Measurements from ENCODE around the gene LDHAL6B.

LDHAL6B gene

DNA sequence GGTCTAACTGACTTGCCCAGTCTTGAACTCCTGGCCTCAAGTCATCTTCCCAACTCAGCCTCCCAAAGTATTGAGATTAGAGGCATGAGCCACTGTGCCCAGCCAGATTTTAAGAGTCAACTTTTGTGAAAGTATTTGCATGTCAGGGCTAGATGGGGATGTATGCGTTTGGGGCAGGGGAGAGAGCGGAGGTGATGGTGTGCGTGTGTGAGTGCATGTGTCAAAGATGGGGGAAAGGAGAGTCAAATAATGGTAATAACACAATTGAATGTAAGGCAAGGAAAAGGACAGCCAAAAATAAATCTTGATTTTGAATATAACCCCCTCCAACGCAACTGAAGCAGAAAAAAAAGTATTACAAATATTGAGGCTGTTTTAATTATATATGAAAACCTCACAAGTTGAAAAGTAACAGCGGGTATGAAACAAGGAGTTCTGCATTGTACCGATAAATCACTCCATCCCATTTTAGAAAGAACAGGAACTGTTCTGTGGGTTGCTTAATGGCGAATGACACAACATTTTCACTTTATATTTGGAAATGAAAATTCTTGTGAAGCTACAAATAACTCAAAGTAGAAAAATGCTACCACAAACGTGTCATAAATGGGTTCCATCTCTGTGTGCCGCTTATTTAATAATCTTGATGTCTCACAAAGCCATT, 29.9 kb upstream of the LDHAL6B start:
- peak in 1 of 2 experiments; percentile 31 for DNase-seq (ENCODE audit: low read depth in 2 of 2)

DNA sequence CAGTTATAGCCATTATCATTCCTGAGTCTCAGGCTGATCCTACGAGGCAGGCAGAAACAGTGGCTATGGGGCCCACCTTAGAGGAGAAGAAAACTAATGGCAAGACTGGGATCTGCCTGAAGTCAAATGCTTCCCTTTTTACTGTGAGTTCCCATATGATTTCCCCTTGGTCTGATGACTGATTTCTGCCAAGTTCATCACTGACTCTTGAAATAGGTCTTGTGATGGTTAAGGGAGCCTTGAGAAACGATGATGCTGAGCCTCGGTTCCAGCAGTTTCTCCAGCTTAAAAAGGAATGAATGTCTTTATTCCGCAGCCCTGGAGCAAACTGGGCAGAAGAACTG, 29.4 kb upstream of the LDHAL6B start:
- no peak for DNase-seq (ENCODE audit: low read depth in 2 of 2)

DNA sequence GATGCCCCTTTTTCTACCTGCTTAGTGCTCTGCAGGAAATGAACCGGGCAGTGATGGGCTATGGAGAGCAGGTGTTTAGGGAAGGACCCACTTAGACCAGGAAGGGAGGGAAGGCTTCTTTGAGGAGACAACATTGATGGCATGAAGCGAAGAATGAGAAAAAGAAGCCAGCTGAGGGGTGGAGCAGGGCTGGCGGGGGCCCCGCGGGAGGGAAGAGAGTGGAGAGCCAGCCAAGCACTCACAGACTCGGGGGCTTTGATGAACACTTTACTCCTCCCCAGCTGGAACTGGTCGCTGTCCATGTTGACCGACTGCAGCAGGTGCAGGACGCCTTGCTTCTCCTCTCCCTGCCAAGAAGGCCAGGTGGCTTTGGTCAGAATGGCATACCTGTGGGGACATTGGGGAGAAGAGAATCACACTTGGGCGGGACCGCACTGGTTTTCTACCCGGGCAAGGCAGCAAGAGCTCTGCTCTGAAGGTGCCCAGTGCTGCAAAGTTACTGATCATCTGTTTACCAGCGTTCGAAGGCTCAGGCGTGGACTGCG, 28.4 kb upstream of the LDHAL6B start:
- no peak for DNase-seq (ENCODE audit: low read depth in 2 of 2)

DNA sequence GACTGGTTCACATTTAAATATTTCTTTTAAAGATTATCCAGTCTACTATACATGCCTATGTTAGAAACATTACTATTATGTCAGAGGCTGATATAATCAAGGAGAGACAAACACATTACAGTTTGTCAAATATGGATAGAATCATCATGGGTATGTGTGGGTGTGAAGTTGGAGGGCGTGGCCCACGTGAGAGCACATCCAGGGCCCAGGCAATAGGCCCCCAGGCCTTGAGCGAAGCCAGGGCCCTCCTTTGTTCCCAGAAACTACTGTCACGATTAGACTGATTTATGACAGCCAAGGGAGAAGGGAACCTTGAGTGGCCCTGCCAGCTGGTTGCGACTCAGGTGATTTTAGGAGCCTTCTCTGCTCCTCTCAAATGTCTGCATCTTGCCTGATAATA, 26.9 kb upstream of the LDHAL6B start:
- no peak for DNase-seq (ENCODE audit: low read depth in 2 of 2)

DNA sequence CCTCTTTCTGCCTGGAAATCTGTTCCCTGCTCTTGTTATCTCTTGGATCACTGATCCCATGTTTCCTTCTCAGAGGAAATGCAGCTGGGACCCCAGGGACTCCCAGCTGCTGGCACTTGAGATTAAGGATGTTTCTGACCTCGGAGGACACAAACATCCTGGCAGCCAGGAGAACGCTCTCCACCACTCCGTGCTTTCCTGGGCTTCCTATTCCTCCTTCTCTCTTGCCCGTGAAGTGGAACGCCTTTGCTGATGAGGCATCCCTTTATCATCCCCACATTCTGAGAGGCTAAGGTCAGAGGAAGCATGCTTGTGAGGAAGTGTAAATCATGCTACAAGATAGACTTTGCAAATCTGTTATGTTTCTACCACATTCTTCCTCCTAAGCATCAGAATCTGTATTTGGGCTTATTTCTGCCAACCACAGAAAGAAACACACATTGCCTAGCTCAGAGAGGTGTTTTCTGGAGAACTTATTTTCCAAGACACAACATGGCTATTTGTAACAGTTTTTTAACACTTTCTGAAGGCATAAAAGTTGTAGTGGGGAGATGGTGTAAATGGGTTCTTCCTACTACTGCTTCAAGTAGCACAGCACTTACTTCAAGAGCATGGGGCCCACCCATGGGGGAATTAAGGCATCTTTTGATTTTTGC, 25.6 kb upstream of the LDHAL6B start:
- DNase-seq (ENCODE audit: low read depth in 2 of 2): no peak

DNA sequence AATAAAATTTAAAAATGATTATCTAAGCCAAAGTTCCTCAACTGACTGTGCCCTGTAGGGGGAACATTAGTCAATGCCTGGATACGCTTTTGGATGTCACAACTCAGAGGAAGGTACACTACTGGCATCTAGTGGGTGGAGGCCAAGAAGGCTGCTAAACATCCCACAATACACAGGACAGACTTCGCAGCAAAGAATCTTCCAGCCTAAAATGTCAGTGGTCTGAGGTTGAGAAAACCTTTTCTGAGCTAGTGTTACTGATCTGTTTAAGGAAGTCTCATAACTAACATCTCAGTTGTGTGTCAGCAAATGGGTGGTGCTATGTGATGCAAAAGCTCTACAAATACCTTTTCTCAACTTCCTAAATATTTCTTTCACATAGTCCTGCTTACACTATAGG, 20.9 kb upstream of the LDHAL6B start:
- no peak for DNase-seq (ENCODE audit: low read depth in 2 of 2)

DNA sequence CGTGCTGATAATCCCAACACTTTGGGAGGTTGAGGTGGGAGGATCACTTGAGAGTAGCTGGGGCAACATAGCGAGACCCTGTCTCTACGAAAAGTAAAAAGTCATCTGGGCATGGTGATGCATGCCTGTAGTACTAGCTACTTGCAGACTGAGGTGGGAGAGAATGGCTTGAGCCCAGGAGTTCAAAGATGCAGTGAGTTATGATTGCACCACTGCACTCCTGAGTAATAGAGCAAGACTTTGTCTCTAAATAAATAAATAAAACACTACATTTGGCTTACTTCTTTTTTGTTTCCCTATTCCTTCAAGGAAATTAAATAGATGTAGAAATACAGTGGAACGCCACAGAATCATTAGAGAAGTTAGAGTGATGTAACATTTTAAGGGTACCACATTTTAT, 20.1 kb upstream of the LDHAL6B start:
- DNase-seq (ENCODE audit: low read depth in 2 of 2): no peak

DNA sequence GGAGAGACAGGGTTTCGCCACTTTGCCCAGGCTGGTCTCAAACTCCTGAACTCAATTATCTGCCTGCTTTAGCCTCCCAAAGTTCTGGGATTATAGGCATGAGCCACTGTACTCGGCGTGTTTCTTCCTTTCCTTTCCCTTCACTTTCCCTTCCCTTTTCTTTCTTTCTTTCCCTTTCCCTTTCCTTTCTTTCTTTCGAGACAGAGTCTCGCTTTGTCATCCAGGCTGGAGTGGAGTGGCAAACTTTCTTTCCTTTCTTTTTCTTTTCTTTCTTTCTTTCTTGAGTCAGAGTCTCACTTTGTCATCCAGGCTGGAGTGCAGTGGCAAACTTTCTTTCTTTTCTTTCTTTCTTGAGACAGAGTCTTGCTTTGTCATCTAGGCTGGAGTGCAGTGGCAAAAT, 17.4 kb upstream of the LDHAL6B start:
- no peak for DNase-seq (ENCODE audit: low read depth in 2 of 2)

DNA sequence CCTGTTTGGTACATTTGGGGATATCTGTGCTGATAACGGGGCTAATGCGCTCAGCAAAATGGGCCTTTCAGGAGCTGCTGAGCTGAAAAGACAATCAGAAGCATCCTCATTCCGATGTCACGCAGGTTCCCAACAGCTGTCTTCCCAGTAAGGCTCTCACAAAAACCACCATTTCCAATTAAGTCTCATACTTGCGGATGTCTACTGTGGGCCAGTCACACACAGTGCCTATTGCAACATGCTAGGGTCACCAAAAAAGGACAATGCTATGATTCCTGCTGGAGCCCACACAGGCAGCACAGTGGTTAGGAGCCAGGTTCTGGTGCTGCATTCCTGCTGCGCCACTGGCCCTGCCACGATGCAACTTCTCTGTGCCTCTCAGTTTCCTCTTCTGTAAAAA, 16.4 kb upstream of the LDHAL6B start:
- DNase-seq (ENCODE audit: low read depth in 2 of 2): no peak

DNA sequence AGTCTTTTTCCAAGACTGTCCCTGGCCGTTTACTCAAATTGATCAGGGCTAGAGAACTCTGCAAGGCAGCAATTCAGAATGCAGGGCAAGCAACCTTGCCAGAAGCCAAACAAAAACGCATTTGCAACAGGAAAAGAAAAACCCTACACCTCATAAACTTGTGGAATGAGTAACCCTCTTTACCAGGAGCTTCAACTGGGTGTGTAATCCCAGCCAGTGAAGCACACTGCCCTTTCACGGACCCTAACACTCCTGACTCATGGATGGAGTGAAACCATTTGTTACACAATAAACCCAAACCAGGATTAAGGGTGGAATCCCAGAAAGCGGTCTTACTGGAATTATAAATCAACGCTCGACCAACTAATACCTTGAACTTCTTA, 14.8 kb upstream of the LDHAL6B start:
- DNase-seq (ENCODE audit: low read depth in 2 of 2): peak; percentile 90 to 93

DNA sequence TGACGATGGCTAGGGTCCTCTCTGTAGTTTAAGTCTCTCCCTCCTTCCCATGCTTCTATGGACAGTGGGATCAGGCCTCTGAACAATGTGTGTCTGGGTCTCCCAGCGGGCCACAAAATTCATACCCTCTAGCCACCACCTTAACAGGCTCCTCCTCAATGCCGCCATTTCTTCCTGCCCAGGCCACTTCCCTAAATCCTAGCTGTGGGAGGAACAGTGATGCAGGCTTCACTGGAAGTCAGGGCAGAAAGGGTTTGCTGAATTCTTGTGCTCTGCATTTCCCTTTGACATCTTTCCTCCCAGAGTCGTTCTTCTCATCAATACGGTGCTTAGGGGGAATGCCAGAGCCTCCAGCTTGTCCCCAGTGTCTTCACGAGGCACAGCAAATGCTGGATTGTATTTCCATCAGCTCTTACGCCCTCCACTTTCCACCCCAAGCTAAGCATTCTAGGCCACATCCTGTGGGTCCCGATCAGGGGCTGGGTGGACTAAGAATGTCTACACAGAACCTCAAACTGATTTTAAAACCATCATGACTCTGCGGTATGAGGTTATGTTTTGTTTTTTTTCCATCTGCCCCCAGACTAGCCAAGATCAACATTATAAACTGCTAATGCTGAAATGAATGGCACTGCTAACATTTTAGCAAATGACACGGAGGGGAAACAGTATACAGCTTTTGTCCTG, 11.9 kb upstream of the LDHAL6B start:
- no peak for DNase-seq (ENCODE audit: low read depth in 2 of 2)

DNA sequence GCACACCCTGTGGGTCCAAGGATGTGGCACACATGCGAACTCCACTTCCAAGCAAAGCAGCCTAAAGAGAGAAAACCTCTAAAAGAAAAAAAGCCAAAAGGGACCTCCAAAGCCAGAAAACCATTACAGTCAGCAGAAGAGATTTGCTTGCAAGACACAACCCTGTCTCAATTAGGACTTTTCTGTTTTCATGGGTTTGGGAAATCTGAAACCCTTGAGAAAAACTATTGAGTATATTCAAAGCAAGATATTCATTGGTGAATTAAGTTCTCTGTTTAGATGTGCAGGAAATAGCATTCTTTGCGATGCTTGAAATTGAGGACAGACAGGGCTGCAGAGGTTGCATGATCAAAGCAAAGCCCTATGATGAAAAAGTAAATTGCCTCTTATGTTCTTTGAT, 10.2 kb upstream of the LDHAL6B start:
- DNase-seq (ENCODE audit: low read depth in 2 of 2): no peak

DNA sequence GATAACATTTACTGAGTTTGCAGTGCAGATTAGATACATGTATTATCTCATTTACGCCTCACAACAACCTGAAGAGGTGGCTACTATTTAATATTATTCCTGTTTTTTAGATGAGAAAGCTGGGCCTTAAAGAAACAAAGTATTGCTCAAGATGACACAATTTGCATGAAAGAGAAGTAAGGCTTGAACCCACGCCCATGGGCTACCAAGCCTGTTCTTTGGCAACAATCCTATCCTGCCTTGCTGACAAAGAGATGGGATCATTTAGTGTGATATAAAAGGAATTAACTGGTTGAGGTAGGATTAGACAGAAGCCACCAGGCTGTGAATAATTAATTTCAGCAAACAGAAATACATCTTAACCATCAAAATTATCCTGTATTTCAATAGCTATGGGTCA, 9.2 kb upstream of the LDHAL6B start:
- DNase-seq (ENCODE audit: low read depth in 2 of 2): no peak

DNA sequence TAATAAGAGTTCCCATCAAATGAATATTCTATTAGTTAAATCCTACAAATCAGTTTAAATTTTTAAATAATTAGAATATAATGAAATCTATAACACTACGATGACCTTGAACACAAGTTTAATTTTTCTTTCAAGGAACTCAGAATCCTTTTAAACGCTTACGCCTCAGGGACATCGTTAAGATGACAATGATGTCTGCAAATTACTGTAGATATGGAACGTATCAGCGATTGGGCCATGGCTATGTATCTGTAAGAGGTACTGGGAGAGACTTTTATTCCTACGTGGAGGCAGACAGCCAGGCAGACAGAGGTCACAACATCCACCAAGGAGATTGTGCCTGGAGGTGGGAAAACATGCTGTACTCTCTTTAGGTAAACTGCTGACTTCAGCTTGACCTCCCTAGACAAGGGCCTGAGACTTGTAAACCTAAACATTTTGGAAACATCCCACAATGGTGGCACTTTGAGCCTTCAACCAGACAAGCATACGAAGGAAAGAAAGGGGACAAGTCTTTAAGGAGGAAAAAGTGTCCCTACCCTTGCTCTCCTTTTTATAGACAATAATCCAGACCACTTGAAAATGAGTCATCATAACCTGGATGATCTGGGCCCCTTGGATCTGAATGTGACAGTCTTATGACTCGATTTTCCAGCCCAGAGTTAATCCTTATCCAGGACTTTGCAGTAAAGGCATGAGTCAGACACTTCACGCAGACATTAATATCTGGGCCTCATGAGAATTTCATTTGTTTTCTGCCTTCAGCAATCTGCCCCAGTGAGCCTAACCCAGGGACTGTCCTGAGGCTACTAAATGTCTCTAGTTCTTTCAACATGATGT, 6.8 kb upstream of the LDHAL6B start:
- peak in 1 of 2 experiments; percentile 22 for DNase-seq (ENCODE audit: low read depth in 2 of 2)

DNA sequence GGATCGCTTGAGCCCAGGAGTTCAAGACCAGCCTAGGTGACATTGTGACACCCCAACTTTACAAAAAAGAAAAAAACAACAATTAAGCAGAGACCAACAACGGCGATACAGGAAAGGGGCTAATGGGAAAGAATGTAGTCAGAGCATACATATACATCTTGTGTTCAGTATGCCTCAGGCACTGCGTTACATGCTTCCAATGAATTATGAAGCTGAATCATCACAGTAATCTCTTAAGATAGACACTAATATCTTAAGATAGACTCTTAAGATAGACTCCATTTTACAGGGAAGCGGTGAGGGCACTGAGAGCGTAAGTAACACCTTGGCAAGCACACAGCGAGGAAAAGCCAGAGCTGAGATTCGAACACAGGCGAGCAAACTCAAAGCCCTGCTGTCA, 6.1 kb upstream of the LDHAL6B start:
- no peak for DNase-seq (ENCODE audit: low read depth in 2 of 2)

DNA sequence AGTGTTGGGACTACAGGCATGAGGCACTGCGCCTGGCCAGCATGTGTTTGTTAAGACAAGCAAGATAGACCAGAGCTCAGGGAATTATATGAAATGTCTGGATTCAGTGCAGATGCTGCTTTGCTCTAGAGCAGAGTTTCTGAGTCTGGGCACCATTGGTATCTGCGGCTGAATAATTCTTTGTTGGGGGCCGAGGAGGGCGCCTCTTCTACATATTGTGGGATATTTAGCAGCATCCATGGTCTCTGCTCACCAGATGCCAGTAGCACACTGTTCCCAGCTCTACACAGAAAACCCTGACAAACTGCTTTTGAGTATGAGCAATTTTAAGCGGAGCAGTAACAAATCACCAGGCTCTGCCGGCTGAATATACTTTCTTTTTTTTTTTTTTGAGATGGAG, 3.6 kb upstream of the LDHAL6B start:
- DNase-seq (ENCODE audit: low read depth in 2 of 2): no peak

DNA sequence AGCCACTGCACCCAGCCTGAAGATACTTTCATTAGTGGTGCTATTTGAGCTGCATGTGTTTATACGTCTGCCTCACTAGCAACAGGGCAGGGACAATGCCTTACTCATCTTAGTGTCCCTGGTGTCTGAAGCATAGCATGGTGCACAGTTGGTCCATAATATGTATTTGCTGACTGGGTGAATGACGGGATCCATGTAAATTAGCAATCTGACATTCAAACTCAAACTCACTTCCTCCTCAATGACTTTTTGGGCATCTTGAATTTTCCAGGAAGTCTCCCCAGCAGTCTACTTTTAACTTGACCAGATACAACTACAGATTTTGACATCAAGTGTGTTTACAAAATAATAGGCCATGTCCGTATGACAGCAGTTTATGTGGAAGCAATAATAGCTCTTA, 3.0 kb upstream of the LDHAL6B start:
- no peak for DNase-seq (ENCODE audit: low read depth in 2 of 2)

DNA sequence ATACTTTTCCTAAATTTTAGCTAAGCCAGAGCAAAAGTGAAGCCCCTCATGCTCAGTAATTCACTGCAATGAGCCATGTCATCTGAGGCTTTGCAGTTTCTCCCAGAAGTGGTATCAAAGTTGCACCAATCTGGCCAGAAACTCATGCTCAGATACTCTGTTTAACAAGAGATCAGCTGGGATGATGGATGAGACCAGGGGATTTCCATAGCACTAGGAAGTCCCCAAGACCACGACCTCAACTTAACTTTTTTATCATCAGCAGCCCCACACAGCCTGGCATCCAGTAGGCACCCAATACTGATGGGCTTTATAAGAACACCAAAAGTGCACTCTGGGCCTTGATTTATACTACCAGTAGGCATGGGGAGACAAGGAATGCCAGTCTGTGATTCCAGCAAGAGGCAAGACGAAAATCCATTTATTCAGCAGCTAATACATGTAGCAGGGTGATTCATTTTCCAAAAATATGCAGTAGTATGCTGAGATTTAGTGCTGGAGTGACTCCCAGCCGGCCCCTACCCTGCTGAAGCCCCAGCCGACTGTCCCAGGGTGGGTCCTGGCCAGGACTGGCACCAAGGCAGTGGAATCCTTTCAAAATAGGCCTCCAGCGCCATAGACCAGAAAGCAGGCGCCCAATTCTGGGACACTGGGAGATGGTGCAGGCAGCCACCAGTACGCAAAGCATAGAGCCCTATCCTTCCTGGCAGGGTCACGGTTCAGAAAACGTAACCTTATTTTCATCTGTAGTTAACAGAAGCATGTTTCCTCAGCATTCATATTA, 612 bp upstream of the LDHAL6B start:
- no peak for DNase-seq (ENCODE audit: low read depth in 2 of 2)

DNA sequence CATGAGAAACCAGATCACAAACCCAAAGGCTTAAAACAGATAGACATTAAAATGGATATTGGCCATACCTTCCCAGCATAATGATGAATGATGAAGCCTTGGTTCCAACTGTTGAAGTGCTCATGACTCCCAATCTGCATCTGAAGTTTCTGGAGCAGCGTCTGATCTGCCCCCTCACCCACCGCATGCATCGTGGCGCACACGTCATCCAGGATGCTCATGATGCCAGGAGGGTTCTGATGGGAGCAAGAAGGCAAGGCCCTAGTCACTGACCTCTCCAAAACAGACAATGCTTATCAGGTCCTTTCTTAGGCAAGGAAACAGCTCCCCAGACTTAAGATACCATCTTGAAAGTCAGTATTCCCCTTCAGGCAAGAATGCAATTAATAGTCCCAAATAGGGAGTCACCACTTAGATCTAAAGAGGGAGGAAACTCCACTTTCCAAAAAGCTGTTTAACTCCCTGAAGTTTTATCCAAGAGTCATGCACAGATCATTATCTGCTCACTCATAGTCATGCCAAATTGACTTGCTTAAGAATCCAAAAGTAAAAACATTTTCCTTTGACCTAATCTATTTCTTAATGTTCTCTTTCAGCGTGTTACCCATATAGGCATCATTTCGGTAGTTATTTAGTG, 2.1 kb downstream of the LDHAL6B start:
- DNase-seq (ENCODE audit: low read depth in 2 of 2): no peak

DNA sequence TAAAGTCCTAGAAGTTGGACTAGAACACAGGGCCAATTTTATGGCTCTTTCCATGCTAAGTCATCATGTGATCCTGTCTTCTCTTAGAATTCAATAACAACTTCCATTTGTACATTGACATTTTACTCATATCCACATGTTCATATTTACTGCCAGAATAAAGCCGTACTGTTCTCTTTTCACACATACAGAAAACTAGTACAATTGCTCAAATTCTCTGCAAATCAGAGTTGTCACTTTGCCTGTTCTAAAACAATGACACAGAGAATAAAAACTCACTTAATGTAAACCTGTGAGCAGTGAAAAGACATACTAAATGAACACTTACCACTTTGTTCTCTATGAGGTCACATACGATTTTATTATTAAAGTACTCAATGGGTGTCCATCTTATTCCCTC, 3.5 kb downstream of the LDHAL6B start:
- no peak for DNase-seq (ENCODE audit: low read depth in 2 of 2)

DNA sequence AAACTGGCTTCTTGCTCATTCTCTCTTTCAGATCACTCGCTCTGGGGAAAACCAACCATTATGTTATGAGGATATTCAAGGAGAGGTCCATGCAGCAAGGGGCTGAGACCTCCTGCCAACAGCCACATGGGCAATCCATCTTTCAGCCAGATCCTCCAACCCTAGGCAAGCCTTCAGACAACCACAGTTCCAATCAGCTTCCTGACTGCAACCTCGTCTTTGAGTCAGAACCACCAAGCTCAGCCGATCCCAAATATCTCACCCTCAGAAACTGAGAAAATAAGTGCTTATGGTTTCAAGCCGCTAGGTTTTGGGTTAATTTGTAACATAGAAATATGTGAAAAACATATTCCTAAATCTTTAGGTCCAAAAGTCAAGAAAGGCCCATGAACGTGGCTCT, 10.3 kb downstream of the LDHAL6B start:
- DNase-seq (ENCODE audit: low read depth in 2 of 2): no peak

Measured in fibroblast of skin of left quadriceps (primary cell).